HS-27A (cell line): Measurements from ENCODE around the gene NXPE3.

ENCODE experiments used
- DNase-seq: peaks from one replicate; pipeline ENCODE4 v3.0.0-alpha.2; 2012; ENCODE audit warnings: low read depth, missing footprints

Gene NXPE3

DNA sequence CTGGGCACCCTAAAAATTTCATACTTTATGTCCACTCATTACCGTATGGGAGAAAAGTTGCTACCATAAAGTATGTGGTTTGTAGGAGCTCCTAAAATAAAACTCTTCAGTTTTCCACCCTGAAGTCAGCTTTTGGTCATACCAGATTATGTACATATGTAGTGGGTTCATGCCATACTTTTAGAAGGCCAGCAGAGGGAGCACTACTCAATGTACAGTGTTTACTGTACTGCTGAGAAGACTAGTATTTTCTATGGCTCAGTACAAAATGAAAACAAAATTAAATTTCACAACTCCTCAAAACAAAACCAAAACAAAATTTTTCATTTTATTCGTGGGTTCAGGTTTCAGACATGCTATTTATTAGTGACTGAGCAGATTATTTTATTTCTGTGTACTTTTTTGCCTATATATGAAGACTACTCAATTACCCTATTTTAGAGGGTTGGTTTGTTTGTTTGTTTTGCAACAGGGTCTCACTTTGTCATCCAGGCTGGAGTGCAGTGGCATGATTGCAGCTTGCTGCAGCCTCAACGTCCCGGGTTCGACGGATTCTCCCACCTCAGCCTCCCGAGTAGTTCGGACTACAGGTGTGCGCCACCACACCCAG is 24.3 kb downstream of the NXPE3 start:
- peak; percentile 36 for DNase-seq

- no peak for DNase-seq
These were observed 24.9 kb downstream of the NXPE3 start for GRCh38 chr3:101803939-101804338.

GRCh38 chr3:101806491-101806890 is 27.5 kb downstream of the NXPE3 start:
- no peak for DNase-seq

- no peak for DNase-seq
These were observed 28.9 kb downstream of the NXPE3 start for GRCh38 chr3:101807888-101808287.

DNA sequence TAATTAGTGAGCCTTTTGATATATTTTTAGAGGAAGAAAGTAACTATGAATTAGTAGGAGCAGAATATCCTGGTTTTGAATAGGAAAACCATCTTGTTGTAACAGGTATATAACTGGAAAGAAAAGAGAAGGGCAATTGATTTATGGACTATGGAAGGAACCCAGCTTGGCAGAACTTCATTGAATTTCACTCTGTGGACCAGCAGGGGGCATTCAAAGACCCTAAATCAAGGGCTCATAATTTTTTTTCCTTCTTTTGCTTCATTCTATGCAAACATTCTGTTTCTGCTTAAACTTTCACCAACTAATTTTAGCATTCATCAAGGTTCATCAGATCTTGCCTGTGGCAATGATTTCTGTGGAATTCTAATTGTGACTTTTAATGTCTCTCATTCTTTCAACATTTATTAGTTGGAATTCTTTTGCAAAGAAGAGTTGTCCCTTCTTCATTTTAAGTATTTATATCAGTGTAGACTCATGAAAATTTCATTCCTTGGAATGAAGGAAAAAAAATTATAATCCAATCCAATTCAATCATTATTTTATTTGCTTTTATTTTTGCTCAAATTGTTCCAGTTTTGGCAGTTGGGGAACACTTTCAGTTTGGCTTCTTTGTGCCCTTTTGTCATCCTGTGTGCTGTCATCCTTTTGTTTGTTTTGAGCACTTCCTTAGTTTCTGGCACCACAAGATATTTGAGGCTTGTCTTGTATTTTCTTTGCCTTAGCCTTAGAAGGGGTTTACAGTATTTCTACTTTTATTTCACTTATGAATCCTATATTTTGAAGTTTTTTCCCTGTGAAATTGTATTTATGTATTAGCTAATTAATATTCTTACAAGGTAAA is 30.4 kb downstream of the NXPE3 start:
- DNase-seq = peak; percentile 35

DNA sequence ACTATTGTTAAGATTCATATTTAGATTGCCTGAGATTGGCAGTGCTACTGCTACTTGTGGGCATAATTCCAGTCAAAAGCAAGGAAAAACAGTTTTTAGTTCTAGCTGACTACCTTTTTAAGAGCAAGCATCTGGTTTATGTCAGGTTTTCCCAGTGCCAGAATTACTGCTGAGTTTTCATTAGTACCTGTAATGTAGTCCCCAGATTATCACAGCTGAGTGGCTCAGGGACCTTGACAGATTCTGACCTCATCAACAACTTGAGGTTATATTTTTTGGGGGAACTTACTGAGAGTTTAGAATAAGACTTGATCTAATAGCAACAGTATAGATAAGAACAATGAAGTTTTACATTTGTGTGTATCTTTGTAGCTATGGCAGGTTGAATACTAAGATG is 31.0 kb downstream of the NXPE3 start:
- DNase-seq = no peak

DNA sequence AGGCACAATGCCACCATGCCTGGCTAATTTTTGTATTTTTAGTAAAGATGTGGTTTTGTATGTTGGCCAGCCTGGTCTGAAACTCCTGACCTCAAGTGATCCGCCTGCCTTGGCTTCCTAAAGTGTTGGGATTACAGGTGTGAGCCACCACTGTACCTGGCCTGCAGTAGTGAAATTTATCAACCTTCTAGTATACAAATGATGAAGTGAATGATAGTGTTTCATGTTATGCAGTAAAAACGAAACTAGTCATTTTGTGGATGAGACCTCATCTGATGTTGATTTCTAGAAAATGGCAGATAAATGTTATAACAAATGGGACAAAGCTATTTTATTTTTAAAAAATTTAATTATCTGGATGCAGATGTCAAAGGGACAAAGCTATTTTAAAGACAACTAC is 32.9 kb downstream of the NXPE3 start:
- DNase-seq = no peak

DNA sequence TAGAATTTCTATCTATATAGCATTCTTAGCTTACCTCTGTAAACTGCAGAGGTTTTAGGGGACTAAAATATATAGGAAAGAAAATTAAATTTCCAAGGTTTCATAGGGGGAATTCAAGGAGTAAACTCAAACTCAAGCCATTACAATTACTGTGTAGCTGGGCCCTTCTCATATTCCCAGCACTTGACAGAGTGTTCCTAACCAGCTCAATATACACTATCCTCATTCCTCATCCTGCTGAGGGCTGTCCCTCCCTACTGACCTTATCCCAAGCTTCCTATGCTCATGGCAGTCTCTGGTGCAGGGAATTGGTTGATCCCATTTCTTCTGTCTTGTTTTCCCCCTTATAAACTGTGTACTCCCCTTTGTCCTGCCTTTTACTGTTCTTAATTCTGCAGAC is 33.9 kb downstream of the NXPE3 start:
- no peak for DNase-seq

DNA sequence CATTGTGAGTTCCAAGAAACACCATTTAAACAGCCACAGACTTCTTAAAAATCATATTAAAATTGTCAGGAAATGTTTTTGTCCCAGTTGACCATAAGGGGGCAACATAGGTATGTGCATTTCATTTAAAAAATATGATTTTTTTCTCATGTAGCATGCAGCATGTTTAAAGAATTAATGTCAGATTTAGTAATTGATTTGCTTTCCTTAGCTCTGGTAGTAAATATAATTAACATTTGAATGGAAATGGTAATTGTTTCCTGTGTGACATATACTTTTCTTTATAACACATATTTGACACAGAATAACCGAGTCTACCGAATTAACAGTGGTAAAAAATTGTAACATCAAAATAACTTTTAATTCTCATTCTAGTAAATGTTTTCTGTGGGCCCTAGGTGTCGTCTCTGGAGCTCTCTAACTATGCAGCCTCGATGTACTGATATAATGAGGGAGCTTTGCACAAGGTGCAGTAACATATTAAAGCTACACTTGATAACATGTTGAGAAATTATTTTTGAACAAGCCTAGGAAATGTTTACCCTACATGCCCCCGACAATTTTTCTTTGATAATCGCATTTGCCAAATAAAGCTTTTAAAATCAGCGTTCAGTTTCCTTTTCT is 34.9 kb downstream of the NXPE3 start:
- no peak for DNase-seq

GRCh38 chr3:101814835-101815234 is 35.8 kb downstream of the NXPE3 start:
- DNase-seq = no peak

- DNase-seq = no peak
These were observed 37.5 kb downstream of the NXPE3 start for GRCh38 chr3:101816215-101817149.

DNA sequence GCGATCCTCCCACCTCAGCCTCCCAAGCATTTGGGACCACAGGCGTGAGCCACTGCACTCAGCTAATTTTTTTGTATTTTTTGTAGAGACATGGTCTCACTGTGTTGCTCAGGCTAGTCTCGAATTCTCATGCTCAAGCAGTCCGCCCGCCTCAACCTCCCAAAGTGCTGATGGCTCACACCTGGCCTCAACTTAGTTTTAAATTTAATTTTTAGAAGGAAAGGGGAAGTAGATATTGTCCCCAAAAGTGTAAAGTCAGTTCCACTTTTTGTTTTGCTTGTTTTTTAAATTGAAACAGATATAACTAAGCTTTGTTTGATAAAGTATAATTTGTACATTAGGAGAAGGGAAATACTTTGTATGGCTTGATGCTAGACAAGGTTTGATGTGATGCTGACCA is 39.0 kb downstream of the NXPE3 start:
- no peak for DNase-seq

- DNase-seq = no peak
These were observed 40.7 kb downstream of the NXPE3 start for GRCh38 chr3:101819649-101820206.

DNA sequence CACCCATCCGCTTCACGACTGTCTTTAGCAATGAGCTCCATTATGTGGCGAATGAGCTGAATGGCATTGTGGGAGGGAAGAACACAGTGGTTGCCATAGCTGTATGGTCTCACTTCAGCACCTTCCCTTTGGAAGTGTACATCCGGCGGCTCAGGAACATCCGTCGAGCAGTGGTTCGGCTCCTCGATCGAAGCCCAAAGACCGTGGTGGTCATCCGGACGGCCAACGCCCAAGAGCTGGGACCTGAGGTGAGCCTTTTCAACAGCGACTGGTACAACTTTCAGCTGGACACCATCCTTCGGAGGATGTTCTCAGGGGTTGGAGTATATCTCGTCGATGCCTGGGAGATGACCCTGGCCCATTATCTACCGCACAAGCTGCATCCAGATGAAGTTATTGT is 42.5 kb downstream of the NXPE3 start:
- DNase-seq = no peak

GRCh38 chr3:101823525-101823924 is 44.5 kb downstream of the NXPE3 start:
- DNase-seq = no peak

GRCh38 chr3:101824702-101825101 is 45.7 kb downstream of the NXPE3 start:
- DNase-seq = no peak

DNA sequence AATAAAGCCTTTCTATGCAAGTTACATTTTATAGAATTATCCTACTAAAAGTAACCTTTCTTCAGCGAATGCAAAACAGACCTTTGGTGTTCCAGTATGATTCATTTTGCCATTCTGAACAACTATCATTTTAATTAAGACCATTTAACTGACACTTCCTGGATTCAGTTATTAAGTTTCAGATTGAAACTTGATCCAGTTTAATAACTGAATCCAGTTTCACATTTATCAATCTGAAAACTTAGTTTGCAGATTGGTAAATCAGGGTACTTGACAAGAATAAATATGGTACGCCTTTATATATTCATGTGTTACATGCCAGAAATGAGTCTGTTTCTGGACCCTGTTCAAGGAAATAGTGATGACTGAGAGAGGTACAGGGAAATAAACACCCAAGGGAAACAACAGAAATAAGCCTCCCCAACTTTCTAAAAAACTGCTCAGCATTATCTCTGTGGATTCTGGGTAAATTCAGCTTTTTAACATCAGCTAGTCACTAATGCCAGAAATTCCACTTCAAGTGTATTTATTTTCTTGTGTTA is 47.0 kb downstream of the NXPE3 start:
- no peak for DNase-seq

- no peak for DNase-seq
These were observed 48.5 kb downstream of the NXPE3 start for GRCh38 chr3:101827211-101828174.

DNA sequence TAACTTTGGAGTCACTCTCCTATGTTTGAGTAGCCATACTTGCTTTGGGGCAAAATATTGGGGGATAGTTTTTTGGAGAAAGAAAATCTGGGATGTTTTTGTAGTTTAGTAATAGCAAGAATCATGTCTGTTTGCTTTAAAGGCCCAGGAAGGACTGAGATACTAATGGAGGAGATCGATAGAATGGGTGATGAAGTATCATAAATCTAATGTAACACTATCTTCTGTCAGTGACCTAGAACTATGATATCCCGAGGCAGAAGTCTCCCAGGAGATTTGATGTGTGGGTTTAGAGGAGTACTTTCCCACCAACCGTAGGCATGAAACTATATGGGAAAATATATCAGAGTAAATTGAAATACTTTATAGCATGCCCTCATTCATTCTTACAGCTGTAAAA is 49.3 kb downstream of the NXPE3 start:
- DNase-seq = no peak

DNA sequence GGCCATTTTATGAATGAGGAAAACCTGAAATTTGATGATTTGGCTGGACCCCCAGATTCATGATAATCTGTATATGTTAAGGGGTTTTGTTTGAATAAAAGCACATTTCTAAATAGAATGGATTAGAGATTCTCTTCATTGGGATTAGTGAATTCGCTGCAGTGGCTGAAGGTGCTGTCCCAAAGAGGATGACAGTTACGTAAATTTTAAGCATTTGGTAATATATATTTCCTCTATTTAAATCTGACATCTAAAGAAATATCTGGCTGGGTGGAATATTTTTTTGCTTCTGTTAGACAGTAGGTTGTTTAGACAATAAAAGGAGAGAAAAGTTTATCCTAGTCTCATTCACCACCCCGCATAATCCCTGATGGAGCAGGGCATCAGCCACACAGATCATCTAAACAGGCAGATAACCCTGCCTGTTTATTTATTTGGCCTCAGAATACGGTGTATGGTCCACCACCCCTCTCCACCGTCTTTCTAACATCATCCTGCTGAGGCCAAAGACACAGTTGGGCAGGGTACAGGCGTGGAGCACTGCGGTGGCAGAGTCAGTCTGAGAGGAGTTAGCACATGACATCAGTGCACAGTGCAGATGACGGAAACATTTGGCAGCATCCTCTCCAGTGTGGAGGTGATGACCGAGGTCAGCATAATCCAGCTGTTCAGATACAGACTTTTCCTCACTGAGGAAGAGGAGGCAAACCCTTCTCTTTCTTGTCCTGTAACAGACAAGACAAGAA is 49.9 kb downstream of the NXPE3 start:
- no peak for DNase-seq
